Measurements from ENCODE around the gene DIS3L2.

Gene DIS3L2

DNA sequence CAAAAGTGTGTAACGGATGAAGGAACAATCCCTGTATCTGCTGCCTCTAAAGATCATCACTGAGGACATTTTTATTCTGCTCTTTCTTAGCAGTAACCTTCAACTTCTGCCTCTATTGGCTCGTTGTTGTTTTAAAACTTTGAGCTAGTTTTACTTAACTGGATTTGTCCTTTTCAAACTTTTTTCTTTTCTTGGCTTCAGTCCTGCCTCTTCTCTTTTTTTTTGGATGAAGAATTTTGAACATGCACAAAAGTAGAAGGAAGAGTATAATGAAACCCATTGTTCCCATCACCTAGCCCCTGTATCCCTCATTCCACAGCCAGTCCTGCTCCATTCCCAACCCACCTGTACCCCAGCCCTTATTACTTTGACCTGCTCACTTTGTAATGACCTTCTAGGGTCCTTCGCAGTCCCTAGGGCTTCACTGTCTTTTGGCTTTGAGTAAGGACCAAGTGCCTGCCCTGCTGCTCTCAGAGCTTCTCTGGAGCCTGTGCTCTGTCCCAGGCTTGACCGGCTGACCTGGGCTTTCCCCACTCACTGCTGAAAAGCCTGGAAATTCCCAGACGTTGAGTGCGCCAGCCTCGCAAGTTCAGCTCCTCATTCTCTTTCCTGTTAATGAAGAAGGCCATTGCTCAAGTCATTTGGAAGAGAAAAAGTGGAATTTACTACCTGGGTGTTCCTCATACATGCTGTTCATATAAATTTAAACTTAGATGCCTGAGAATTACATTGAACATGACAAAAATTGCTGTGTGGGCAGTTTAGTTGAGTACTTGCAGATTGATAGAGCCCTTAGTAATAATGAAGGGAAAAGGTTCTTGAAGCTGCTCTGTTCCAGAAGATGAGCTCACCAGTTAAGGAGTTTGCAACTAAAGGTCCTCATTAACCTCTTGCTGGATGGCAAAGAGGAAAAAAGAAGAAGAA is 267.7 kb downstream of the DIS3L2 start:
- peak; percentile 14 for DNase-seq (ENCODE audit: low read depth, low spot score)

DNA sequence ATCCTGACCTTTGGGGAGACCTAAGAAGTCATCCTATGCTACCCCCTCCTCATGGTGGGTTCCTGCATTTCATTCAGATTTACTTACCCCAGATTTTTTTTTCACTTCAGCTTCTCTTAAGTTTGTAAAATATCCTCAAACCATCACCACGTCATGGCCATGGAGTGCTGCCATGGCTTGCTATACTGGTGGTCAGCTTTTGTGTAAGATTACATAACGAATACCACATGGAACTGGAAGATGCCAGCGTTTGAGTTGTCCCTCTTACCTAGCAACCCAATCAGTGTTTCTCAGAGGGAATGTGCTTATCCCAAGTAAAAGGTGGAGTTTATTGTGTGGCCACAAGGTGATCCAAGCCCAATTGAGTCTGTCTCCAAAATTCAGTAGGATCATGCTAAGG is 268.4 kb downstream of the DIS3L2 start:
- DNase-seq (ENCODE audit: low read depth, low spot score) = no peak

DNA sequence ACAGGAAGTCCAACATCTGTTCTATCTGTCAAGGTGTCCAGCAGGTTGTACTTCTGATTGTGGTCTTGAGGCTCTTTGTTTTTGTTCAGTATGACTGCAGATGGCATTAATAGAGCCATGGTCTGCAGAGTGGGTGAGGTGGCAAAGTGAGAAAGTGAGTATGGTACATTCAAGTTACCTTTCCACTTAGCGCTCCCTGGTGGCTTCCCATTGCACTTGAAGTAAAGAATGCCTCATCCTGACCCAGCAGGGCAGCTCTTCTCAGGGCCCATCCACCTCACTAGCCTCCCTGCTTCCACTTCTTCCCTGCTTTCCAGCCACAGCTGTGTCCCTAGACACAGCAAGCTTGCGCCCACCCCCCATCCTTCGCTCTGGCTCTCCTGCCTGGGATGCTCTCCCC is 269.0 kb downstream of the DIS3L2 start:
- peak; percentile 59 for DNase-seq (ENCODE audit: low read depth, low spot score)

DNA sequence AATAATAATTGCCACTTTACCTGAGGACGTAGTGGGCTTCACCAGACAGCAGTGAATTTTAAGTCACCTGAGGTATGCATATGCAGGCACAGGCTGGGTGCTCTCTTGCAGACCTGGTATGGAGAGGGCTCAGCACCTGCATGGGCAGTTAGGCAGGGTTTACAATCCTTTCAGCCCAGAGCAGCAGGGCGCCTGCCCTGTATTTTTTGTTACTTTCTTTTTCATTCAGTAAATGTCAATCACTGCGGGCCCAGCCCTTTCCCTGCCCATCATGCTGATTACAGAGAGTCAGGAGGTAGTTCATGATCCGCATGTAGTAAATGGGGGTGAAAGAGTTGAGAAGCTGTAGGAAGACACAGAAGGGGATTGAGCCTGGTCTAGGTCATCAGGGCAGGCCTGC is 270.0 kb downstream of the DIS3L2 start:
- peak; percentile 30 for DNase-seq (ENCODE audit: low read depth, low spot score)

DNA sequence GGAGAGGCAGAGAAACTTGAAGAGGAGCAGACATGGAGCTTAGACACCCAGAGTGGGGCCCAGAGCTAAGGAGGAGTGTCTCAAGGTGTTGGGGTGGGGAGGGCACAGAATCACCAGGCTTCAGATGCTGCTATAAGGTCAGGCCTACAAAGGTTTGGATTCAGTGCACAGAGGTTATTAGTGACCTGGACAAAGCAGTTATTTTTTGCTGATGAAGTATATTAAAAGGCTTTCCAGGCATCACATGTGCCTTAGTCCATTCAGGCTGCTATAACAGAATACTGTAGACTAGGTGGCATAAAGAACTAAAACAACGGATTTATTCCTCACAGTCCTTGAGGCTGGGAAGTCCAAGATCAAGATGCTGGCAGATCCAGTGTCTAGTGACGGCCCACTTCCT is 271.4 kb downstream of the DIS3L2 start:
- no peak for DNase-seq (ENCODE audit: low read depth, low spot score)

DNA sequence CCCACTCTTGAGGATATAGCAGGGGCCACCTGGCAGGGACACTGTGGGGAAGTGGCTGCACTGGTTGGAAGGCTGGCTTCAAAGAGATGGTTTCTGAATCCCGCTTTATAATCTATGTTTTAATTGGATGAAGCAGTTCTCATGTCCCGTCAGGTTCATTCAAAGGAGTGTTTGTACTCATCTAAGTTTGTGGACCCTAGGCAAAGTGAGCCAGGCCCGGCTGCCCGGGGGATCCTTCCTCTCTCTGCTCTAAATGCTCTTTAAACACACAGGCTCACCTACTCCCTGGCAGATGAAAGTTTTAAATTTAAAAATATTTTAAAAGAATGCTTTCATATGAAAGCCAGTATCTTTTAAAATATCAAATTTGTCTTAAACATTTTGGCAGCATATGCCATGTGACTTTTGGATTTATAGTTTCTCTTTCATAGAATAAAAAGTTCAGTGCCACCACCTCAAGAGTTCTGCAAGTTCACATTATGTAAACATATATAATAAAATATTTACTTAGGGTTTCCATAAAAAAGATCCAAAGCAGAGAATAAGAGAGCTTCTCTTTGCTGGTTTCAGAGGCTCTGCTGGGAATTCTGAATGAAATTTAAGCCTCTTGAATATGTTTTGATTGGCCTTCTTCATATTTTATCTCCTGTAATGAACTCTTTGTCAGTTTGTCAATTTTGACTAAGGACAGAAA is 273.6 kb downstream of the DIS3L2 start:
- no peak for DNase-seq (ENCODE audit: low read depth, low spot score)

DNA sequence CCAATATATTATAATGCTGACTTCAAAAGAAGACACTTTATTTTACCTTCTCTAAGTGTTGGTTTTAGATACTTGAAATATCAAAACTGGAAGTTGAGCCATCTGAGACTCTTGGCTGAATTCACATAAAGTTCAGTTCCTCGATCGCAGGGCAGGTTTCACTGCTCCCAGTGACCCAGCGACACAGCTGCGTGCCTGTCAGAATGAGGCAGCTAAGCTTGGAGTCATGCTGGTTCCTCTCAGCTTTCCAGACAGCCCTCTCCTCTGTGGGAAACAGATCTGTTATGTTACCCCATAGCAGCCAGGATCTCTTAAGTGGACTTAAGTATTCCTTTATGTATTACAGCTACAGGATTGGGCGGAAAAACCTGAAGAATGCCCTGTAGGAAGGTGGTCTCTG is 274.2 kb downstream of the DIS3L2 start:
- no peak for DNase-seq (ENCODE audit: low read depth, low spot score)

DNA sequence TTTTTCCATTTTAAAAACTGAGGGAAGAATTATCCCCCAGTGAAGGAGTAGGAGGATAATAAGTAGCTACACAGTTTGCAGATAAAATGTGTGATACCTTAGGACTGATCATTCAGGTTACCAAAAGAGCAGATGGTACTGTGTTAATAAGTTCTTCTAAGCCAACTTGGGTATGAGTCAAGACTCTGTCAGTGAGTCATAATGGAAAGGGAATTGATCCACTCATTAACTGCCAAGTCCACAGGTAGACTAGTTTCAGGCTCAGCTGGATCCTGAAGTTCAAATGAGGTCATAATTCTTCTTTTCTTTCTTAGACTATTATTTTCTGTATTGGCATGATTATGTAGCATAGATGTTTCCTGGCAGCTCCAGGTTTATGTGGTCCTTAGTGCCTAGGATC is 274.7 kb downstream of the DIS3L2 start:
- DNase-seq (ENCODE audit: low read depth, low spot score) = no peak

DNA sequence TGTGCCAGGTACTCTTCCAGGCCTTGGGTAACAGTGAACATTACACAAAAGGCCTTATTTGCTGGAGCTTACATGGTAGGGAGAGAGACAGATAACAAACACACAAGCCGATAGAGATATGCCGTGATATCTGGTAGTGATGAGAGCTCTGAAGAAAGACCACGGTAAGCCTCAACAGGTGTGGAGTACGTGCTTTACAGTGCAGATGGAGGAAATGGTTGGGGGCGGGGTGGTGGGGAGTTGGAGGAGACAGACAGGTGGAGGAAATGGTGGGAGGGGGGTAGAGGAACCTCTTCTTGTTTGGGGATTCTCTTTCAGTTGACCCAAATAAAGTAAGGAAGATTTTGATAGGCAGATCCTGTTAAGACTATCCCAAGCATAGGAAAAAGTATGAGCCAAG is 276.0 kb downstream of the DIS3L2 start:
- no peak for DNase-seq (ENCODE audit: low read depth, low spot score)

DNA sequence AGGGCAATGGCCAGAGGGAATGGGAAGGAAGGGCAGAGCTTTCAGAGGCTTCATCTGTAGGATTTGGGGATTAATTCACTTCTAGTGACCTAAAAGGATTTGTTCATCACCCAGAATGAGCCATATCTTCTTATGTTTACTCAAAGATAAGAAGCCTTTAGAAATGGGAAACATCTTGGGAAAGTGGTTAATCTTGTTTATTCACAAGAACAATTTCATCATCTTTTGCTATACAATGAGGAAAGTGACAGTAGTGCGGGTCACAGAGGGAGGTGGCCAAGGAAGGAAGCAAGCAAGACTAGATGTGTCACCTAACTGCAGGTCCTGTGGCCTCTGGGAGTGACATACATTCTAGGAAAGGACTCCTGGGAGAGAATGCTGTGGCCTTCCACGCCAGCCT is 276.6 kb downstream of the DIS3L2 start:
- no peak for DNase-seq (ENCODE audit: low read depth, low spot score)

DNA sequence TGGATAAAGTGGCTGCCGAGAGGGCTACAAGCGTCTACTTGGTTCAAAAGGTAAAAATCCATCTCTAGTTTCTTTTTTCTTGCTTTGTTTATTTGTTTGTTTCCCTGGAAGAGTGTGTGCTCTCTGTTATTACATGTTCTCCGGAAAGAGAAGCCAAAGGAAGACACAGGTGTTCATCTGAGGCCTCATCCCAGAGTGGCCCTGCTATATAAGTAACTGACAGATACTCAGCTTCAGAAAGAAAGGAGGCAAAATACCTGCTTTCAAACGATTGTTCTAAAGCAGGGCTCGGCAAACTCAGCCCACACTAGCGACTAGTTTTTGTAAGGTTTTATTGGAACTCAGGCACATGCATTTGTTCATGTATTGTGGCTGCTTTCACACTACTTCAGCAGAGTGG is 277.1 kb downstream of the DIS3L2 start:
- no peak for DNase-seq (ENCODE audit: low read depth, low spot score)

DNA sequence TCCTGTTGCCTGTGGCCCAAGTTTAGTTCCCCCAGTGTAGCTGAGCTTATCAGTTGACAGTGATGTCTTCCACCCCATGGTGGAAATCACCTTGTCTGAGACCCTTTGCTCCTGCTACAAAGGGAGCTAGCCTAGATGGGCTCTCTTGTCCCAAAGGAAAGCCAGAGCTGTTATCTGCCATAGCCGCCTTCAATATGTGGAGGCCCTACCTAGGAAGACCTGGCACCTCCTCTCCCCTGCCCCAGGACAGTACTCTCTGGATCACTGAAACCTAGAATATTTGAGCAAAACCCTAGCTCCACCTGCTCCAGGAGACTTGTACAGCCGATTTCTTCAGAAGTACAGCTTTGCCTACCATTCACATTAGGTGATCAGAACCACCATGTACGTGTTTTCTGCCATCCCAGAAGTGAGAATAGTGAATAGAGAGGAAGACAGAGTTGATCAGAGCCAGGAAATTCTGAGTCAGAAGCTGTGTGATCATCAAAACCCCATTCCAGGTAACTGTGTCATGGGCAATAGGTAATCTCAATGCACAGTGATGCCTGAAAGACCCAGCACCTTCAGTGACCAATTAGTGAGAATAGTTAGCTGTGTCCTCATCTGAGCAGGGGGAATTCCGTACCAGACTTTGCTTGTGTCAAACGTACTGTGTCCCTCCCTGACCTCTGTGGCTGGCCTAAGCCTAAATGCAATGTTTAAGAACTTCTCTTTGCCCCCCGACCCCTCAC is 278.6 kb downstream of the DIS3L2 start:
- no peak for DNase-seq (ENCODE audit: low read depth, low spot score)

DNA sequence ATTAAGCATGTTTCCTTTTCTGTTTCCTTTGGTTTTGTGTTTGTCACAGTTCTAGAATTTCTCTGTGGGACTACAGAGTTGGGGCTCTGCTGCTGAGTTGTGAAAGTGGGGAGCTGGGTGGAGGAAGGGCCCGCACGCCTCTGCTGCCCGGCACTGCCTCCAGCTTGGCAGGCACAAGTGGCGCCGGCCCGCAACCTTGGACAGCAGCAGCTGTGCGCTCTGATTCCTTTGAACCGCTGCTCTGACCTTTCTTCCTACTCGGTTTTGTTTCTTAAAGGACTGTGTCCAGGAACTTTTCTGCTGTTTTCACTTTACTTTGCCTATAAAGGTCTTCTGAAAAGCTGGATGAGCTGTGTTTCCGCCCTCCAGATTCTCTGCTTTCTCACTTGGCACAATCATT is 279.4 kb downstream of the DIS3L2 start:
- DNase-seq (ENCODE audit: low read depth, low spot score) = no peak

DNA sequence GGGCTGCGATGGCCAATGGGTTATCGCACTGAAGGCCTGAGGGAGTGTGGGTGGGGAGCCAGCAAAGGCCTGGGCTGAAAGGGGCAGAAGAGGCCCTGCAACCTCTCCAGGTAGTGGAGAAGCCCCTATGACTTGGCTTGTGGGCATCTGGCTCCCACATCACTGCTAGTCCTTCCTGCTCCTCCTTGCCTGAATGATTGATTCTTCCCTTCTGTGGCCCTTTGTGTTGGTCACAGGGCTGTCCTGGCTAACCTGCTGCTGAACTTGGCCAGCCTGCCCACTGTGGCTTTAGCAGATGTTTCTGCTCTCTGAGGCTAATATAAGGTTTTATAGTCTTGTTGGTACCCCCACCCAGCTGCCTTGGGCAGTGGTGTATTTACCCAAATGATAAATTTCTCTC is 280.8 kb downstream of the DIS3L2 start:
- DNase-seq (ENCODE audit: low read depth, low spot score) = no peak

DNA sequence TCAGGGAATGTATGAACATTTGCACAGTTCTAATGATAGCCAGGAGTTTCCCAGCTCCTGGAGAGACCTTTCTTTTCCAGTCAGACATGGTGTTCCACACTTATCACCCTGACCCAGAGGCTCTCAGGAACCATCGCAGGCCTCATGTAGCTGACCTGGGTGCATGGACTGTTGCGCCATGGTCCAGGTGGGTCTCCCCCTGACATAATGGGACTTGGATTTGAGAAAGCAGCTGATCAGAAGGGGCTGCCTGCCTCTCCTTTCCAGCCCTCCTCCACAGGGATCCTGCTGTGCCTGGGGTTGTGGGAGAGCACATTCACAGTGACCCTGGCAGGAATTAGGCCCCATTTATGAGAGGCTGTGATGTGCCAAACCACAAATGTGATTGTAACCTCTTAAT is 283.6 kb downstream of the DIS3L2 start:
- no peak for DNase-seq (ENCODE audit: low read depth, low spot score)

DNA sequence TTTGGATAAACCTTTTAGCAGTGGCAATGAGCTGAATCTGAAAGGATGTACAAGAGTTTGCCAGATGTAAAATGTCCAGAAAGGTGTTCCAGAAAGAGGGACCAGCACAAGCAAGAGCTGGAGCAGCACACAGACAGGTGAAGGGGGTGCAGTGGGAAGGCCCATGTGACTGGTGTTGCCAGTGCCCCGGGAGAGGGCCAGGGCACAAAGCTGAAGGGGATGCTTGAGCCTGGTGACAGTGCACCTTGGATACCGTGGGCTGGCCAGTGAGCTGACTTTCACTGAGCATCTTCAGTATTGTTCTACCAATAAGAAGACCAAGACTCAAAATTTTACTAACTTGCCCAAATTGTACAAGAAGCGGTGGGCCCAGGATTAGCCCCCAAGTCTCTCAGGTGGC is 284.7 kb downstream of the DIS3L2 start:
- no peak for DNase-seq (ENCODE audit: low read depth, low spot score)

DNA sequence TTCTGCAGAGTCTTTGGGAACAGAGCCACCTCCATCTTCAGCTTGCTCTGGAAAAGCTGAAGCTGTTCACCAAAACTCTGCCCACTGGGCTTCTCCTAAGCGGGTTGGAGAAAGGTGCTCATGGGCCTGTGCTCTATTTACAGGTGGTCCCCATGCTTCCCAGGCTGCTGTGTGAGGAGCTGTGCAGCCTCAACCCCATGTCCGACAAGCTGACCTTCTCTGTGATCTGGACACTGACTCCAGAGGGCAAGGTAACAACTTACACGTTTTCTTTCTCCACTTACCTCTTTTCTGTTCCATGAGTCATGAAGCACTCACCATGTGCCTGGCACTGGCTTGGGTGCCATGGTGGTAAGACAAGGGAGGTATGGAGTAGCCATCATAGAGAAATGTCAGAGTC is 287.6 kb downstream of the DIS3L2 start:
- DNase-seq (ENCODE audit: low read depth, low spot score) = no peak

DNA sequence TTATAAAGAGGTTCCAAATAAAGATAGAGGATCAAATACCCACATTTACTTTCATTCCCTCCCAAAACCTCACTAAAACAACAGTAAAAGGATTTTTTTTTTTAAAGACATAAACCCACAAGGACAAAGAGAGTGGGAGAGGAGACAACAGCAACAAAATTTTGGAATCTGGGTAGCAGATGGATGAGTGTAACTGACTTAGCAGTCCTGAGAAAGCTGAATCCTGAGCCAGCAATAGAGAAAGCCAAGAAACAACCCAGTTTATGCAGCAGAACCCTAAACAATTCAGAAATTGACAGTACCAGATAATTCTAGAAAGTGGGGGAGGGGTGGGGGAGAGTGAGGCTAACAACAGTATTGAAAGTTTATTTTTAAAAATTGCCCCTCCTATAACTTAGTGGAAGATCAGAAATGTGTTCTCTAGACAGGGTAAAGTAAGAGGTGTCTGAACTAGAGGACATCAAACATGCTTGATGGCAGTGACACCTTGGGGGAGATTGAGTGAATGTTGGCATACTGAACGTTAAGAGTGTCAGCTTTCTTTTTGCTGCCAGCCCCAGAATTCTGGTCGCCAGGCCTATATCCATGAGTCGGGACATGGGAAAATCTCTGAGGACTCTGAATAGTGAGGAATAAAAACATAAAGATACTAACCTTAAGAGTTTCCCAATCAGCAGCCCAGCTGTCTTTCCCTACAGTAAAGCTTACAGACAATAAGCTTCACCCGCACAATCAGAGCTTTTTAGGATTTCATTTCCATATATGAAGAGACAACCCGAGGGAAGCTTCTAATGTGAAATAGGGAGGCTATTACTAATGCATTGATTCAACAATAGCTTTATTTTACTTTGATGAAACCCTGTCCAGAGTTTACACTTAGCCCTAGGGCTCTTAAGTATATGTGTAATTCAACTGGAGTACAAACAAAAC is 289.0 kb downstream of the DIS3L2 start:
- DNase-seq (ENCODE audit: low read depth, low spot score) = no peak

DNA sequence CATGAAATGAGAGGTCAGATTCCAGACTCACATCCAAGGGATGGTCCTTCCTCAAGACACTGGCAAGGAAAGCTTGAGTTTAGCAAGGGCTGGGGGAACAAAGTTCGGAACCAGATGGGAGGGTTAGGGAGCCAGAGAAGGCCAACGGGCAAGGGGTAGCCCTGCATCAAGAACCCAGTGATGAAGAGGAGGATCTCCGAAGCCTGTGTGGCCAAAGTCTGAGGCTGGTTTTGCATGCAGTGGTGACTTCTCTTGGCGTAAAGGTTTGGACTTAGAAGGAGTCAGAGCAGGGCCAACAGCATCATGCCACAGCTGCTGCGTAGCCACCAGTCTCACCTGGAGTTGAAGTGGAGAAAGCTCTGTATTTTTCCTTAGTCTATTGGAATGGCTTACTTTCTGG is 293.5 kb downstream of the DIS3L2 start:
- DNase-seq (ENCODE audit: low read depth, low spot score) = no peak

DNA sequence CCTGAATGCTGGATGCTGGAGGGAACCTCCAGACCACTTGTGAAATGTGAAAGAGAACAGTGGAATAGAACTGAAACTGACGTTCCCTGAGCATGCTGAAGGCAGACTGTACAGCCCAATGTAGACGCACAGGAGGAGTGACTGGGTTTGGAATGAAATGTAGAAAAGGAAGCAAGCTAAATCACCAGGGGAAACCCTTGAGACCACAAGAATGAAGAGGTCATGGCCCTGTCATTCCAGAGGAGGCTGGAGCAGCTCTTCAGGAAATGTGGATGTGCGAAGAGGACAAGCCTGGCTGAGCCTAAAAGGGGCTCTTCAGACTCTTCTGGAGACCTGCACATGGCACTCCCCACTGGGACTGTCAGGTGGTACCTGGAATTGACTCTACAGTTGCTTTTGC is 298.6 kb downstream of the DIS3L2 start:
- DNase-seq (ENCODE audit: low read depth, low spot score) = peak; percentile 34

DNA sequence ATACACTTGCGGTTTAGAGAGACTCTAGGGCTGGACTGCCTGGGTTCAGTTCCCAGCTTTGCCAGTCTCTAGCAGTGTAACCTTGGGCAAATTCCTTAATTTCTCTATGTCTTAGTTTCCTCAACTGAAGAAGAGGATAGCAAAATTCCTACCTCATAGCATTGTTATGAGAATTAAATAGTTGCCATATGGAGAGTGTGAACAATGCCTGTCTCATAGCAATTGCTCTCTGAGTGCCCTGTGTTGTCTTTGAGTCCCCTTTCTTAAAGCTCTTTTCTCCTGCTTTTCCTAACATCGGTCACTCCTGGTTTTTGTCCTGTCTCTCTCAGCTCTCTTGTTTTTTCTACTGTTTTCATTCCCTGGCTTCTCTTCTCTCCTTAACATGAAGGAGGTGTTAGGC is 300.3 kb downstream of the DIS3L2 start:
- no peak for DNase-seq (ENCODE audit: low read depth, low spot score)

Data from ELF-1 (cell line).